Upper lobe of left lung (tissue), 4 donors: ENCODE results near the gene SSC5D.

Source experiments
- POLR2A ChIP-seq, 4 donors: fragments of 450-650 bp; IDR thresholded peaks; one replicate each; pipeline ENCODE4 v1.5.1; 2016 to 2017; ENCODE audit warnings: antibody characterized with exemption in 4 of 4, mild to moderate bottlenecking in 2 of 4
- POLR2AphosphoS5 ChIP-seq, 2 donors: sonication (generic); formaldehyde crosslinking; IDR thresholded peaks; one replicate each; pipeline ENCODE4 v1.5.1; 2017; ENCODE audit warnings: antibody characterized with exemption in 2 of 2
- TF ChIP-seq, protein P1 (sequence below), 6 experiments: fragments of 450-650 bp in 4 of 6; fragments of 200-600 bp in 2 of 6; sonication (generic) in 2 of 6; IDR thresholded peaks; one replicate each; pipeline ENCODE4 v1.5.1; 2016 to 2019; ENCODE audit warnings: antibody characterized with exemption in 6 of 6

DNA sequence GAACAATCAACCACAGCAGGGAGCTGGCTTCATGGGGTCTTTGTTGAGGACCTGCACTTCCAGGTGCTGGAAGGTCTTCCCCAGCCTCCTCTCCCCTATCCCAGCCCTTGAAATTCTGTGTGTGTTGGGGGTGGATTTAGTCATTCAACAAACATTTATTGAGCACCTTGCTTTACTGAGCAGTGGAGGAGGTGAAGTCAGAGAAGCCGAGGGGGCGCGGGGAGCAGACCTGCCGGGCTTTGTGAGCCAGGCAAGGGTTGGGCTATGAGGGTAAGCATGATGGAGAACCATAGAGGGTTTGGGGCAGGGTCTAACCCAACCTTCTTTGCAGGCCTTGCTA, 20.2 kb upstream of the SSC5D start:
- TF ChIP-seq POLR2A (IDR thresholded peaks at IDR 0.05) (no peak), POLR2AphosphoS5 (IDR thresholded peaks at IDR 0.05) (no peak)
- TF ChIP-seq, protein P1, sequence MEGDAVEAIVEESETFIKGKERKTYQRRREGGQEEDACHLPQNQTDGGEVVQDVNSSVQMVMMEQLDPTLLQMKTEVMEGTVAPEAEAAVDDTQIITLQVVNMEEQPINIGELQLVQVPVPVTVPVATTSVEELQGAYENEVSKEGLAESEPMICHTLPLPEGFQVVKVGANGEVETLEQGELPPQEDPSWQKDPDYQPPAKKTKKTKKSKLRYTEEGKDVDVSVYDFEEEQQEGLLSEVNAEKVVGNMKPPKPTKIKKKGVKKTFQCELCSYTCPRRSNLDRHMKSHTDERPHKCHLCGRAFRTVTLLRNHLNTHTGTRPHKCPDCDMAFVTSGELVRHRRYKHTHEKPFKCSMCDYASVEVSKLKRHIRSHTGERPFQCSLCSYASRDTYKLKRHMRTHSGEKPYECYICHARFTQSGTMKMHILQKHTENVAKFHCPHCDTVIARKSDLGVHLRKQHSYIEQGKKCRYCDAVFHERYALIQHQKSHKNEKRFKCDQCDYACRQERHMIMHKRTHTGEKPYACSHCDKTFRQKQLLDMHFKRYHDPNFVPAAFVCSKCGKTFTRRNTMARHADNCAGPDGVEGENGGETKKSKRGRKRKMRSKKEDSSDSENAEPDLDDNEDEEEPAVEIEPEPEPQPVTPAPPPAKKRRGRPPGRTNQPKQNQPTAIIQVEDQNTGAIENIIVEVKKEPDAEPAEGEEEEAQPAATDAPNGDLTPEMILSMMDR (IDR thresholded peaks at IDR 0.05), result no peak
